Measurements from ENCODE around the gene TCTA. TPM values are rescaled to one million over a fixed set of nuclear protein-coding genes. Genes with fewer than 3 reads are reported as not detected.
A peak's percentile ranks its signal among the peaks of the same experiment; 100 is the strongest.

The TCTA gene
- total RNA-seq (2021; fragmentation: NEBNext Ultra II Directional; extraction: Animal tissue kit (Norgen Biotek cat#: 25700)) (6.2 and 7.4 TPM in 2 replicates), polyA plus RNA-seq (2011; rRNA removed) (11.0 and 13.2 TPM in 2 replicates), polyA minus RNA-seq (2011; rRNA and poly(A)+ RNA removed) (11.6 and 12.0 TPM in 2 replicates)
- polyA plus RNA-seq (2011; cell fraction: cytosol; rRNA removed), result 14.1 TPM
- 7.9 TPM for polyA plus RNA-seq (2011; cell fraction: nucleus; rRNA removed)
- polyA plus RNA-seq (2012, experiment 1 of 2), result 8.6 to 10.2 TPM (median 9.5 TPM) in 4 replicates
- 9.0 TPM for polyA plus RNA-seq (2012, experiment 2 of 2)
- 3.9 TPM for polyA plus RNA-seq (2013, experiment 1 of 2)
- polyA plus RNA-seq (2013, experiment 2 of 2), result 4.5 TPM
- 5.1 TPM for polyA minus RNA-seq (2011; cell fraction: cytosol; rRNA and poly(A)+ RNA removed)
- polyA minus RNA-seq (2011; cell fraction: nucleus; rRNA and poly(A)+ RNA removed), result 17.3 TPM
- long read RNA-seq, experiment 1, transcript TCTA-201 (3 exons, 2,146 nt), result major isoform, 8 of 10 reads
- long read RNA-seq, experiment 1, partial matches to known transcripts, result 2 of 10 reads
- long read RNA-seq, experiment 1, other reads (novel, unspliced or antisense), result 0 of 10 reads
- long read RNA-seq, experiment 2, partial matches to known transcripts, result 0 of 4 reads
- long read RNA-seq, experiment 2, other reads (novel, unspliced or antisense), result 1 of 4 reads

DNA sequence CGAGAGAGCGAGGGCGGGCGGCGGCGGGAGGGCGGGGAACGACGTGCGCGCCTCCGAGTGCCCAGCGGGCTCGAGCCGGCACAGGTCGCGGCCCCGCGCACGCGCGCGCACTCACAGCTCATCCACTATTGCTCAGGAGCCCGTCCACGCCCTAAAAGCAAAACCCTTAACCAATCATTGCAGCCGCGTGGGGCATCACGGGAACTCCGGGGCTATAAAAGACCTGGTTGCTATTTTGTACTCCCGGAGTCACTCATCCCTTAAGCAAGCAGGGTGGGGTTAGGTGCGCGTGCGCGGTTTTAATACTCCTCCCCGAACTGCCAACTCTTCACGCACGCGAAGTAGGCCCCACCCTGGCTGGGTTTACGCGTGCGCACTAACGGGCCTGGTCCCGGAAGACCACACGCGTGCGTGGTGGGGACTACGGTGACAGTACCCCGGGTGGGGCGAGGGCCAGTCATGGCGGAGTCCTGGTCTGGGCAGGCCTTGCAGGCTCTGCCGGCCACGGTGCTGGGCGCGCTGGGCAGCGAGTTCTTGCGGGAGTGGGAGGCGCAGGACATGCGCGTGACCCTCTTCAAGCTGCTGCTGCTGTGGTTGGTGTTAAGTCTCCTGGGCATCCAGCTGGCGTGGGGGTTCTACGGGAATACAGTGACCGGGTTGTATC lies at the start of gene TCTA, which contains the start of gene RHOA:
TCTA (plus strand) TSS at position 456 of the 664 bp plus-strand sequence; CDS start at position 460, 4 bp downstream.
RHOA (minus strand) TSS at position 9 of the 664 bp plus-strand sequence. CDS start 36,387 bp downstream, outside the sequence.
- Histone ChIP-seq H3K9me3 (ENCODE audit: insufficient read depth in 2 of 2, low read depth in 1 of 2, low read length in 1 of 2) (no peaks in the 10 kb centered on the region), H3K23ac (ENCODE audit: insufficient read length) (no peak within 1 kb of the TSS), H3K79me1 (ENCODE audit: low read depth, low read length) (peaks cover 12% of the 10 kb centered on the region), H2BK120ac (replicated peaks; ENCODE audit: low read depth, low read length) (peak within 1 kb of the TSS; percentile 86), H3K27me3 (replicated peaks in 1 of 4; ENCODE audit: control insufficient read depth in 3 of 4, extremely low read depth in 1 of 4, insufficient read depth in 3 of 4, low read length in 3 of 4) (no peaks in the 10 kb centered on the region), H3K79me2 (ENCODE audit: control insufficient read depth in 1 of 2, insufficient read depth in 2 of 2, low read length in 2 of 2) (peaks cover 28 to 42% of the 10 kb centered on the region in 2 experiments), H2AK5ac (ENCODE audit: low read depth, low read length) (peak within 1 kb of the TSS; percentile 83), H3K4ac (replicated peaks; ENCODE audit: insufficient read length, low read depth, low read length) (peak within 1 kb of the TSS; percentile 93), H4K20me1 (replicated peaks in 1 of 2; ENCODE audit: control insufficient read depth in 1 of 2, insufficient read depth in 2 of 2, low read length in 2 of 2) (peaks cover 10 to 16% of the 10 kb centered on the region in 2 experiments), H2BK20ac (ENCODE audit: low read length) (no peak within 1 kb of the TSS), H2BK15ac (ENCODE audit: low read length) (peak within 1 kb of the TSS; percentile 92; the same call in 1 of the 2 replicates), H4K8ac (ENCODE audit: extremely low read depth, insufficient read depth, low read length) (peak within 1 kb of the TSS; percentile 97), H4K91ac (replicated peaks; ENCODE audit: insufficient read length, low read length) (peak within 1 kb of the TSS; percentile 89), H3K27ac (ENCODE audit: low read depth, low read length) (peak within 1 kb of the TSS; percentile 86), H3K4me1 (replicated peaks in 1 of 4; ENCODE audit: control insufficient read depth in 3 of 4, insufficient read depth in 4 of 4, low read length in 3 of 4) (peaks cover 3 to 11% (median 8%) of the 10 kb centered on the region in 4 experiments; a peak in 6 of 7 replicates), H3K4me3 (ENCODE audit: extremely low read depth in 1 of 4, insufficient read depth in 2 of 4, low read depth in 3 of 4, low read length in 4 of 4) (peak within 1 kb of the TSS; percentile 76 to 99 (median 90)), H3K4me2 (ENCODE audit: insufficient read depth in 1 of 2, low read depth in 2 of 2, low read length in 2 of 2) (peak within 1 kb of the TSS; percentile 80 to 93), H2BK12ac (ENCODE audit: low read depth, low read length) (peak within 1 kb of the TSS; percentile 50; the same call in 1 of the 2 replicates), H3K18ac (ENCODE audit: extremely low read depth, low read length) (peak within 1 kb of the TSS; percentile 97), H3K56ac (replicated peaks; ENCODE audit: insufficient read length, low read depth, low read length) (peak within 1 kb of the TSS; percentile 86), H3K23me2 (ENCODE audit: low read depth, low read length) (peaks cover 16% of the 10 kb centered on the region), H3K14ac (ENCODE audit: insufficient read length) (no peak within 1 kb of the TSS), H3K36me3 (ENCODE audit: control insufficient read depth in 2 of 4, insufficient read depth in 4 of 4, low read length in 3 of 4) (peaks cover 0 to 6% (median 3%) of the 10 kb centered on the region in 4 experiments; a peak in 2 of 8 replicates), H2AFZ (ENCODE audit: low read length) (peak within 1 kb of the TSS; percentile 8; the same call in 1 of the 2 replicates), H4K5ac (ENCODE audit: insufficient read length, low read depth, low read length) (peak within 1 kb of the TSS; percentile 99), H2BK5ac (ENCODE audit: low read depth, low read length) (peak within 1 kb of the TSS; percentile 96), H3K9ac (replicated peaks in 1 of 4; ENCODE audit: extremely low read depth in 1 of 4, low read depth in 3 of 4, low read length in 3 of 4) (peak within 1 kb of the TSS; percentile 91 to 96 (median 92))
- POLR2A ChIA-PET (ENCODE audit: partially characterized antibody), result interaction anchor here (0.6 to 4.2 kb wide), 38 partner anchors 9 to 390 kb away, joined by 3 to 57 read pairs (median 5); partner anchors contain the start of genes AMT, DAG1, GPX1 and LAMB2
- CTCF ChIA-PET (ENCODE audit: partially characterized antibody), result interaction anchor here (0.5 to 1.4 kb wide), 6 partner anchors 11 to 612 kb away, joined by 3 to 4 read pairs (median 4); no protein-coding TSS in a partner anchor
- DNase-seq (ENCODE audit: low read depth in 1 of 2, low spot score in 2 of 2) (peak; percentile 93 to 95), FAIRE-seq (peak; percentile 39)
- 11% methylated on average over 36 of the region's 62 CpGs; no CpG with 5 or more reads in 1 of the 2 experiments for WGBS, 2 experiments (ENCODE audit: extremely low coverage in 1 of 2, insufficient coverage in 1 of 2, insufficient read length in 1 of 2, insufficient replicate concordance in 2 of 2, low coverage in 1 of 2, low lambda C conversion rate in 2 of 2, missing lambda C conversion rate in 1 of 2)
- TF ChIP-seq ATF3 (IDR thresholded peaks at IDR 0.05; ENCODE audit: insufficient read depth, low read depth, low read length) (no peak), TAF1 (IDR thresholded peaks at IDR 0.05; ENCODE audit: low read depth, low read length) (peak; percentile 89), EZH2 (IDR thresholded peaks at IDR 0.05; ENCODE audit: low read depth, low read length, severe bottlenecking) (no peak), TCF12 (IDR thresholded peaks at IDR 0.05; ENCODE audit: low read depth, low read length) (no peak), MAX (IDR thresholded peaks at IDR 0.05) (0 out of 2 replicates have a peak, but pooled peaks have one; percentile 15), YY1 (IDR thresholded peaks at IDR 0.05; ENCODE audit: low read depth, low read length) (peak; percentile 69), GTF2F1 (IDR thresholded peaks at IDR 0.05; ENCODE audit: borderline replicate concordance, low read depth, low read length) (peak; percentile 81)
